DND-41 (cell line): ENCODE data around the gene DNAH17.

ENCODE experiments used
- CTCF ChIP-seq: IDR thresholded peaks from 2 replicates; pipeline ENCODE4 v1.5.1; 2012; ENCODE audit warnings: borderline replicate concordance, low read length, moderate library complexity, mild to moderate bottlenecking; ENCODE audit not compliant: poor library complexity, severe bottlenecking; ENCODE audit errors: extremely low read depth
- EZH2 ChIP-seq: IDR thresholded peaks from 3 replicates; pipeline ENCODE4 v1.6.1; 2012; ENCODE audit warnings: borderline replicate concordance, low read depth, mild to moderate bottlenecking, moderate library complexity, low read length, inconsistent platforms; ENCODE audit not compliant: severe bottlenecking

DNA sequence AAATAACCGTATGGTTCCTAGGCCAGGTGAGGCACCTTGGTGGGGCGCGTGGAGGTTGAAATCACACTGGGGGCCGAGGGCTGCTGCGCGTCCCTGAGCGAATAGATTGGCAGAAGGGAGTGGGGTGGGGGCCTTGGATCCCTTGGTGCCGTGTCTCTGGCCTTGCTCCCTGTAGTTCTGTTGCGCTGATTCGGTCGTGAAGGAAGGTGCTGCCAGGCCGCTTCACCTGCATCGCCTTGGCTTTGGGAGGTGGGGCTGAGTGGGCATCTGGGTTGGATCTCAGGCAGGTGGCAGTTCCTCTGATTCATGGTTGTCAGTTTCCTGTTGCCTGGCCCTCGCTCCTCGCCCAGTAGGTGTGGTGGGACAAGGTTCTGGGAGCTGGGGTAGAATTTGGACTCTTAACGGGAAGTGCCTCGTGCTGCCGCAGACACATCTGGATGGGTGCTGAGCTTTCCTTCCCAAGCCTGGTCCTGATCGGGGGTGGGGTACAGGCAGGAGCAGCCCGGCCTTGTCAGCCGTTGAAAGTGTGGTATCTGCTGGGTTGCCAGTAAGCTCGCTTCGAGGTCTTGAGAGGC is 168.6 kb downstream of the DNAH17 start:
- TF ChIP-seq CTCF: no peak
- TF ChIP-seq EZH2: no peak
